ENCODE results near the gene NTSR1. TPM values are rescaled to one million over a fixed set of nuclear protein-coding genes. Genes with fewer than 3 reads are reported as not detected.

The NTSR1 gene
- total RNA-seq, 1 donor from 2014 or later, result 4.9 TPM

DNA sequence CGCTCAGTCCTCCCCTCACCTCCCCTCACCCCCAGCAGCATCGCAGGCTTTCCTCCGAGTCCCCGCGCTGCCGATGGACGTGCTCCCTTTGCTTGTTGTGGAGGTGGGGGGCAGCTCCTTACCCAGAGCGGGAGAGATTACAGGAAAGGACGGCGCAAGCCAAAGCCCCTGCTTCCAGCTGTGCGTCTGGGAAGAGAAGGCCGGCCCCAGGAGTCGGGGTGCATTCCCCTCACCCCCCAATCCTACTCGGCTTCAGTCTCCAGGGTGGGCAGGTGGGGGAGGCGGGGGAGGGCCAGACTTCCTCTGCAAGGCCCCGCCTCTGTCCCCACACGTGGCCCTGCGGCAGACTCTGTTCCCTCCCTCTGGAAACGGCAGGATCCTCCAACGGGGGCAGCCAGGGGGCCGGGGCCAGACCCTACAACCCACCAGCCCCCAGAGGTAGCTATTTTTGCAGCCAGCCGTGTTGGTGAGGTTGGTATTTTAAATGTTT is 43.6 kb downstream of the NTSR1 start:
- no peak for DNase-seq (ENCODE audit: low spot score in 2 of 2)
- no peak for FAIRE-seq

DNA sequence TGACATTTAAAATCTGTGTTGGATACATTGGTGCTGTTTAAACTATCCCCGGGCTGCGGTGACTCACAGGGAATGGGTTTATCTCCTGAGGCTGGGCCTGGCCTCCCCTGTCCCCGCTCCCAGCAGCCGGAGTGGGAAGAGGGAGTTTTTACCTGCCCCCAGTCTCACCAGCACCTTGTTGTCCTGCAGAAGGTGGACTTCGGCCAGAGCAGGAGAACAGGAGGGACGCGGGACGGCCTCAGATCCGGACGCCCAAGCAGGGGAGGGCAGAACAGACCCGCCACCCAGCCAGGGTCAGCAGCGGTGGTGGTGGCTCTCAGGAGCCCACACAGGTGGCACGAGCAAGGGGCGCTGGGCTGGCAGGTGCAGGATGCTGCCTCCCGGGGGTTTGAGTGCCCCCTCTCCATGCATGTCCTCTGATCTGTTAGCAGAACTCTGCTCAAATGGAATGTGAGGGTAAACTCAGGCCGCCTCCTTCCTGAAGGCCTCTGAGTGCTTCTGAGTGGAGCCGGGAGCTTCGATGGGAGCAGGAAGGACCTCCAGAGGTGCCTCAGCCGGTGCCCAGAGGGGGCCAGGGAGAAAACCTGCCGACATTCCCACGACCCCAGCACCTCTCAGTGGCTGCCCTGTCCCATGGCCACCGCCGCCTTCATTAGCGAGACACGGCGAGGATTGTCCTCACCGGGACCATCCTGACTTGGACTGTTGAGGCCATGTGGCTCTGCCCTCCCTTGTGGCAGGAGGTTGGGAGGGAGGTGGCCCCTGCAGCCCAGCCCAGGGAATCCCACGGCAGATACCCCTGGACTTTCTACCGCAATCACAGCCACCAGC is 44.2 kb downstream of the NTSR1 start:
- FAIRE-seq (no peak), DNase-seq (ENCODE audit: low spot score in 2 of 2) (no peak)

DNA sequence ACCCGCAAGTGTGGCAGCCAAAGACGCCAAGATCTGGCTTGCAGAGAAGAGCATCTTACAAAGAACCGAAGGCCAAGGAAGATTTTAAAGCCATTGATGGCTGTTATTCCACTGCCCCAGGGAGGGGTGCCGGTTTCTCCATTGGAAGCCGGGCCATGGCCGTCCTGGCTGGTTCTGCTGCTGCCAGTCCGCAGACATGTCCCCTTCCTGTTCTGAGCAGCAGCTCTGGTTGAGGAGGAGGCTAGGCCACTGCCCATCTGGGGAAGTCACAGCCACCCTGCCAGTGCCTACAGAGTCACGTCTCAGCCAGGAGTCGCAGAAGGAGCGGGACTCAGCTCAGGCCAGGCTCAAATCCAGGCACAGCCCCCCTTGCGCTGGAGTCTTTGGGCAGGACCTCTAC is 45.0 kb downstream of the NTSR1 start:
- no peak for FAIRE-seq
- no peak for DNase-seq (ENCODE audit: low spot score in 2 of 2)

DNA sequence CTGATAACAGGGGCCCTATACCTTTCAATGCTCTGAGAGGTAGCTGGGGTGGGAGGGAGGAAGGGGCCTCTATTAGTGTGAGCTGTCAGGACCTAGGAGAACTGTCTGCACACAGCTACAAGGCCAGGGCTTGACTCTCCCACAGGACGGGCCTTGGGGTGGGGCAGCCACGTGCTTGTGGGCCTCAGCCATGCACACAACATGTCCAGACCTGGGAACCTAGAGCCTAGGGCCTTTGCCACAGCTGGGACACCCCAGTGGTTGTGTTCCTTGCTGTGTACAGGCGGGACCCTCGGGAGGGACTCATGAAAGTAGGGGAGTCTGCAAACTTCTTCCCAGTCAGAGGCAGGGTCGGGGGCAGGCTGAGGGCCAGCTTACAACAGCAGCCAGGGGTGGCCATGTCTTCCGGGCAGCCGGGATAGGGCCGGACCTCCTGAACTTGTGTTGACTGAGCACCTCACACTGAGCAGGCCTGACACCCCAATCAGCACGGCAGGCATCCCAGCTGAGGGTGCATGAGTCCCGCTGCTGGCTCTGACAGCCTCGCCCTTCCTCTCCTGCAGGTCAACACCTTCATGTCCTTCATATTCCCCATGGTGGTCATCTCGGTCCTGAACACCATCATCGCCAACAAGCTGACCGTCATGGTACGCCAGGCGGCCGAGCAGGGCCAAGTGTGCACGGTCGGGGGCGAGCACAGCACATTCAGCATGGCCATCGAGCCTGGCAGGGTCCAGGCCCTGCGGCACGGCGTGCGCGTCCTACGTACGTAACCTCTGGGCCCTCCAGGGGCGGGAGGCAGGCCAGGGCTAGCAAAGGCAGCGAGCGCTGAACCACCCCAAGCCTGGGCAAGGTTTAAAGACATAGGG is 45.7 kb downstream of the NTSR1 start:
- no peak for DNase-seq (ENCODE audit: low spot score in 2 of 2)
- FAIRE-seq, result no peak

DNA sequence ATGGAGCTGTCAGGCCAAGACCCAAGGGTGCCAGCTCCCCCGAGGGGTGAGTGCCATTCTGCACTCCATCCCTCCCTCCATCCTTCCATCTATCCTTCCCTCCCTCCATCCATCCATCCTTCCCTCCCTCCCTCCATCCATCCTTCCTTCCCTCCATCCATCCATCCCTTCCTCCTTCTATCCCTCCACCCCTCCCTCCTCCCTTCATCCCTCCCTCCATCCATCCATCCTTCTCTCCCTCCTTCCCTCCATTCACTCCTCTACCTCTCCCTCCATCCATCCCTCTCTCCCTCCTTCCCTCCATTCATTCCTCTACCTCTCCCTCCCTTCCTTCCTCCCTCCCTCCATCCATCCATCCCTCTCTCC is 46.3 kb downstream of the NTSR1 start:
- DNase-seq (ENCODE audit: low spot score in 2 of 2) (no peak), FAIRE-seq (no peak)

DNA sequence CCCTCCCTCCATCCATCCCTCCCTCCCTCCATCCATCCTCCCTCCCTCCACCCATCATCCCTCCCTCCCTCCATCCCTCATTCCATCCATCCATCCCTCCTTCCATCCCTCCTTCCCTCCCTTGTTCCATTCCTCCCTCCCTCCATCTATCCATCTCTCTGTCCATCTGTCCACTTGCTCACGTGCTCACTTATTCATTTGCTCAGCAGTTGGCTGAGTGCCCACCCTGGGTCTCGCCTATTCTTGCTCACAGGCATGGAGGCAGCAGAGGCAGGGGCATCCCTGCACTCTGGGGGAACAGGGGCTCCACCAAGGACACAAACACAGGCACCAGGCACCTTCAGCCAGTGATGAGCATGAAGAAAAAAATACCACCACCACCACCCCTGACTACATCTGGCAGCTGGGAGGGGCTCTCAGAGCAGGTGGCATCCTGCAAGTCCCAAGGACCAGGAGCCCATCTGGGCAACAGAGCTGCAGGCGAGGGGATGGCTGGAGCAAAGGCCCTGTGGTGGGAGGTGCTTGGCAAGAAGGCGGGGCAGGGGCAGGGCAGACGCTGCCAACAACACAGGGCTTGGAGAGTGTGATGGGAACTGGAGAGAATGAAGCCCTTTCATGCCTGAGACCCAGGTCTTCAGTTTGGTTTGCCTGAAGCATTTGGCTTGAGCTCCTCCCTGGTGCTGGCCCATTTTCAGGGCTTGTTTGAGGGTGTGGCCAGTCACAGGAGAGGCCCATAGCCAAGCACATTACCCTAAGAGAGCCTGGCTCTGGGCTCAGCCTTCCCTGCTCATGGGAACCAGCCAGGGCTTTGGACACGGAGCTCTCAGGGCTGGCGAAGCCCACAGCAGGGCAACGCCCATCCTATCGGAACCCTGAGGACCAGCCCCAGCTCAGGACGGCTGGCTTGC is 47.4 kb downstream of the NTSR1 start:
- no peak for FAIRE-seq
- DNase-seq (ENCODE audit: low spot score in 2 of 2), result no peak

DNA sequence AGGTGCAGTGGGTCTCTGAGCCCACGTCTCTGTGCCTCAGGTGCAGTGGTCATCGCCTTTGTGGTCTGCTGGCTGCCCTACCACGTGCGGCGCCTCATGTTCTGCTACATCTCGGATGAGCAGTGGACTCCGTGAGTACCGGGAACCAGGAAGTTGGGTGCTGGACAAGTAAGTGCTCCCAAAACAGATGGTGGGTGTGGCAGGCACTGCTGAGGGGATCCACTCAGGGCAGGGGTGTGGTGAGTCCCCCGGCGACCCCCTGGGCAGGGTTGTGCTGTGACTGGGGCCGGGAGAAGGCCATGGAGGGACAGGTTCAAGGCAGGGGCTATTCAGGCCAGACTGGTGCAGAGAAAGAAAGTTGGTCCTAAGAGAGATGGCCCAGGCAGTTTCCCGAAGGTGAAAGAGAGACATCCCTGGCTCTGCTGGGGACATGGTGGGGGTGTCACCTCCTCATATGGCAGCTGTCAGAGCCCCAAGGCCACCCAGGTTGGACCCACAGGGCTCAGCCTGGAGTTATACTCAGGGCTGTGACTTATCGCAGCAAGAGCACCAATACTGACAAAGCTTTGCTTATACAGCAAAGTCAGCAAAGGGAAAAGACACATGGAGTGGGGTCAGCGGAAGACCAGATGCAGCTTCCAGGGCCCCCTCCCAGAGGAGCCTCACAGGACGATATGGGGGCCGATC is 49.7 kb downstream of the NTSR1 start:
- DNase-seq (ENCODE audit: low spot score in 2 of 2) (no peak), FAIRE-seq (no peak)

DNA sequence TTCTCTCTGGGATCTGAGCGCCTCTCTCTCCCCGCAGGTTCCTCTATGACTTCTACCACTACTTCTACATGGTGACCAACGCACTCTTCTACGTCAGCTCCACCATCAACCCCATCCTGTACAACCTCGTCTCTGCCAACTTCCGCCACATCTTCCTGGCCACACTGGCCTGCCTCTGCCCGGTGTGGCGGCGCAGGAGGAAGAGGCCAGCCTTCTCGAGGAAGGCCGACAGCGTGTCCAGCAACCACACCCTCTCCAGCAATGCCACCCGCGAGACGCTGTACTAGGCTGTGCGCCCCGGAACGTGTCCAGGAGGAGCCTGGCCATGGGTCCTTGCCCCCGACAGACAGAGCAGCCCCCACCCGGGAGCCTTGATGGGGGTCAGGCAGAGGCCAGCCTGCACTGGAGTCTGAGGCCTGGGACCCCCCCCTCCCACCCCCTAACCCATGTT is 51.4 kb downstream of the NTSR1 start:
- no peak for DNase-seq (ENCODE audit: low spot score in 2 of 2)
- FAIRE-seq, result no peak

DNA sequence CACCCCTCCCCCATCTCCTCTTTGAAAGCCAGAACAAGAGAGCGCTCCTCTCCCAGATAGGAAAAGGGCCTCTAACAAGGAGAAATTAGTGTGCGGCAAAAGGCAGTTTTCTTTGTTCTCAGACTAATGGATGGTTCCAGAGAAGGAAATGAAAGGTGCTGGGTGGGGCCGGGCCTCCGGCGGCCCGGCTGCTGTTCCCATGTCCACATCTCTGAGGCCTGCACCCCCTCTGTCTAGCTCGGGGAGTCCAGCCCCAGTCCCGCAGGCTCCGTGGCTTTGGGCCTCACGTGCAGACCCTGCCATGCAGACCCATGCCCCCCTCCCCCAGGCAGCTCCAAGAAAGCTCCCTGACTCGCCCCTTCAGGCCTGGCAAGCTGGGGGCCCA is 51.8 kb downstream of the NTSR1 start:
- no peak for DNase-seq (ENCODE audit: low spot score in 2 of 2)

DNA sequence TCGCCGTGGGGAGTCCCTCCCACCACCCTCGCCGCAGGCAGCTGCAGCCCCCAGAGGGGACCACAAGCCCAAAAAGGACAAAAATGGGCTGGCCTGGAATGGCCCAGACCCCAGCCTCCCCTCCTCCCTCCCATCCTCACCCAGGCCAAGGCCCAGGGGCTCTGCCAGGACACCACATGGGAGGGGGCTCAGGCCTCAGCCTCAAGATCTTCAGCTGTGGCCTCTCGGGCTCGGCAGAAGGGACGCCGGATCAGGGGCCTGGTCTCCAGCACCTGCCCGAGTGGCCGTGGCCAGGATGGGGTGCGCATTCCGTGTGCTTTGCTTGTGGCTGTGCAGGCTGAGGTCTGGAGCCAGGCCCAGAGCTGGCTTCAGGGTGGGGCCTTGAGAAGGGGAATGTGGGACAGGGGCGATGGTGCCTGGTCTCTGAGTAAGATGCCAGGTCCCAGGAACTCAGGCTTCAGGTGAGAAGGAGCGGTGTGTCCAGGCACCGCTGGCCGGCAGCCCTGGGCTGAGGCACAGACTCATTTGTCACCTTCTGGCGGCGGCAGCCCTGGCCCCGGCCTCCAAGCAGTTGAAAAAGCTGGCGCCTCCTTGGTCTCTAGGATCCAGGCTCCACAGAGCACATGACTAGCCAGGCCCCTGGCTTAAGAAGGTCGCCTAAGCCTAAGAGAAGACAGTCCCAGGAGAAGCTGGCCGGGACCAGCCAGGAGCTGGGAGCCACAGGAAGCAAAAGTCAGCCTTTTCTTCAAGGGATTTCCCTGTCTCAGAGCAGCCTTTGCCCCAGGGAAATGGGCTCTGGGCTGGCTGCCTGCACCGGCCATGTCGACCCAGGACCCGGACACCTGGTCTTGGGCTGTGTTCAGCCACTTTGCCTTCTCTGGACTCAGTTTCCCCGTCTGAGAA is 52.5 kb downstream of the NTSR1 start:
- FAIRE-seq, result no peak
- no peak for DNase-seq (ENCODE audit: low spot score in 2 of 2)

More for the DNA sequence above, 51.8 kb downstream of the NTSR1 start:
- no peak for FAIRE-seq

DNA sequence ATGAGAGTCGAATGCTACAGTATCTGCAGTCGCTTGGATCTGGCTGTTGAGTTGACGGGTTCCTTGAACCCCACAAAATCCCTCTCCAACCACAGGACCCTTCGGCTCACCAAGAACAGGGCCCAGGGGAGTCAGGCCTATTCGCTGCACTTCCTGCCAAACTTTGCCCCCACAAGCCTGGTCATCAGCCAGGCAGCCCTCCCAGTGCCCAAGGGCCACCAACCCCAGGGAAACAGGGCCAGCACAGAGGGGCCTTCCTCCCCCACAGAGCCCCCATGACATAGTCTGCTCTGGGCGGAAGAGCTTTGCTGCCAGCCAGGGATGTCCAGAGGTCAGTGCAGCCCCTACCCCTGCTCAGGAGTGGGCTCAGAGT is 53.1 kb downstream of the NTSR1 start:
- DNase-seq (ENCODE audit: low spot score in 2 of 2) (no peak), FAIRE-seq (no peak)

DNA sequence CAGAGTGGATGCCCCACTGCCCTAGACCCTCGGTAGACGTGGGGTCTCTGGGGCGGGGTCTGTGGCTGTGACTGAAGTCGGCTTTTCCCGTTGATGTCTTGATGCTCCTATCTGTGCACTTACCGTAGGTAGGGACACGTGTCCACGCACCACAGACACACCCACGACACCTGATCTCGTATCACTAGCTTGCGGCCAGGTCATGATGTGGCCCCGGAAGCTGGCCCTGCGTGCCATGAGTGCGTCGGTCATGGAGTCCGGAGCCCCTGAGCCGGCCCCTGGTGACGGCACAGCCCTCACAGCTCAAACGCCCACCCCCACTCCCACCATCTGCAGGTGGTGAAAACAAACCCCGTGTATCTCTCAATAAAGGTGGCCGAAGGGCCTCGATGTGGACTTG is 53.7 kb downstream of the NTSR1 start:
- FAIRE-seq, result no peak
- DNase-seq (ENCODE audit: low spot score in 2 of 2), result no peak

DNA sequence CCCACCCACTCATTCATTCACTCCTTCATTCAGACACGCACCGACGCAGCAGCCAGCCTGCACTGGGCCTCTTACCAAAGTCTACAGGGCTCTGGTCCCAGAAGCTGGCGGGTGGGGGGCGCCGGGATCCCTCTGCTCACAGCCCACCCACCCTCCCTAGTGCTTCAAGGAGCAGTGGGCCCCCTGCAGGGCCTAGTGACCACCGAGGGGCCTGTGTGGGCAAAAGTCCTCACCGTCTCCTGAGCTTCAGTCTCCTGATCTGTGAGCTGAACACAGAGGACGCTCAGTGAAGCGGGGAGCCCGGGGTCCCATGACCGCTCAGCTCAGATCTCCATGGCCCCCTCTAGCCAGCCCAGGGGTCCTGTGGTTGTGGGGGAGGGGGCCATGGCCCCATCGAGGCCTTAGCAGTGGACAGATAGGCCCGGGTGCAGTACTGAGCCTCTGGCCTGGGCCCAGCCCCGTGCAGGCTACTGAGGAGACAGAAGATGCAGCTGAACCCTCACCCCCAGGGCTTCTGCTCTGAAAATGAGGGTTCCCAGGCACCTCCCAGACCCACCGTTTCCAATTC is 54.2 kb downstream of the NTSR1 start:
- FAIRE-seq (no peak), DNase-seq (ENCODE audit: low spot score in 2 of 2) (no peak)

DNA sequence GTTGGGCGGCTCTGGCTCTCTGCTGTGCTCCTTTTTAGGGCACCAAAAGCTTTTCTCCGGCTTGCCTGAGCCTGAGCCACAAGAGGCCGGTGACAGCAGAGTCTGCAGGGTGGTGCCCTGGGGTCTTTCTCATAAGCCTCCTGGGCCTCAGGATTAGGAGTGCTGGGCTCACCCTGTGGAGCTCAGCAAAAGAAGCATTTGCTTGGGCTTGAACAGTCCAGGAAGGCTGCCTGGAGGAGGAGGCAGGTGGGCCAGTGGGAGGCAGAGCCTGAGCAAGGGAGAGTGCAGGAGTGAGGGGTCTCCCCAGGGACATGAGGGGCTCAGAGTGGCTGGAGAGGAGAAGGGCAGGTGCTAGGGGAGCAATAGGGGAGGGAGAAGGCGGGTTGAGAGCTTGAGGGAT is 54.8 kb downstream of the NTSR1 start:
- FAIRE-seq, result no peak
- no peak for DNase-seq (ENCODE audit: low spot score in 2 of 2)

DNA sequence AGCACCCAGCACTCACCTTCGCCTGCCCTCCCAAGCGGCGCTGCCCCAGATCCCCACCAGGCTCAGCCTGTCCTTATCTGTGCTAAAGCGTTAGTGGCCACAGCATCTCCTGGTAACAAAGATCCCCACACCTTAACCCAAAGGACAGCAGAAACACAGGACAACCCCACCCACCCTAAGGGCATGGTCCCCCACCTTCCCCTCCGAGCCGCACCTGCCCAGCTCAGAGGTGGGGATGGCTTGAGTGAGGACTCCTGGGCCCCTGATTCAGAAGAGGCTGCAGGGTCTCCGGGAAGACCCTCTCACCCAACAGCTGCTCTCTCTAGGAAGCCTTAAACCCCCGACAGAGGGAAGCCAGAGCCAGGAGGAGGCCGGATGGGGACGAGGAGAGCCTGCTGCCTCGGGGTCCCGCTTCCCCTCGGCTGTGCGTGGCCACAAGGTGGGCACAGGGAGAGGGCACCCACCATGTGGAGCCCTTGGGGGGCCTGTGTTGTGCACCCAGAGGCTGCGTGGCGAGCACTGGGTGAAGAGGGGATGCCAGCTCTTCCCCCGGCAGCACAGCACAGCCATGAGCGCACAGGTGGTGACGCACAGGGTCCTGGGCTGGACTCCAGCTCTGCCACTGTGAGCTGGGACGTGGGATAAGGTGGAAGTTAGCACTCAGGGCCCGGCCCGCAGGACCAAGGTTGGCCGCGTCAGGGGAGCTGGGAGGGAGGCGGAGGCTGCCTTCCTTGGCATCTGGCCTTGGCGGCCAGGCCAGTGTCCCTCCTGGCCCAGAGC is 55.7 kb downstream of the NTSR1 start:
- FAIRE-seq, result no peak
- no peak for DNase-seq (ENCODE audit: low spot score in 2 of 2)

DNA sequence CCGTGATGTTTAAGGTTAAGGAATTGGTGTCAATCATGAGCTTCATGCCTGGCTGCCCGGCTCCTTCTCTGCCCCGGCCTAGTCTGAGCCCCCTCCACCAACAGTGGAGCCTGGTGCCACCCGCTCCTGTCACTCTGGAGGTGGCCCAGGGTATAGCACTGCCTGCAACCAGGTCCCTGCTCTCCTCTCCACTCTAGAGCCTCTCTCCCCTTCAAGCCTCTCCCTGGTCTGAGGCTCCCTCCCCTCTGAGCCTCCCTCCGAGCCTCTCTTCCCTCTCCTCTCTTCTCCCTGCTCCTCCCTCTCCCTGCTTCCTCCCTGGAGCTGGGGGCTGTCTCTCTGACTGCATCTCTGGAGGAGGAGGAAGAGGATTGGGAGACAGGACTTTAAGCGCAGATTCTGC is 56.4 kb downstream of the NTSR1 start:
- DNase-seq (ENCODE audit: low spot score in 2 of 2) (no peak), FAIRE-seq (no peak)

DNA sequence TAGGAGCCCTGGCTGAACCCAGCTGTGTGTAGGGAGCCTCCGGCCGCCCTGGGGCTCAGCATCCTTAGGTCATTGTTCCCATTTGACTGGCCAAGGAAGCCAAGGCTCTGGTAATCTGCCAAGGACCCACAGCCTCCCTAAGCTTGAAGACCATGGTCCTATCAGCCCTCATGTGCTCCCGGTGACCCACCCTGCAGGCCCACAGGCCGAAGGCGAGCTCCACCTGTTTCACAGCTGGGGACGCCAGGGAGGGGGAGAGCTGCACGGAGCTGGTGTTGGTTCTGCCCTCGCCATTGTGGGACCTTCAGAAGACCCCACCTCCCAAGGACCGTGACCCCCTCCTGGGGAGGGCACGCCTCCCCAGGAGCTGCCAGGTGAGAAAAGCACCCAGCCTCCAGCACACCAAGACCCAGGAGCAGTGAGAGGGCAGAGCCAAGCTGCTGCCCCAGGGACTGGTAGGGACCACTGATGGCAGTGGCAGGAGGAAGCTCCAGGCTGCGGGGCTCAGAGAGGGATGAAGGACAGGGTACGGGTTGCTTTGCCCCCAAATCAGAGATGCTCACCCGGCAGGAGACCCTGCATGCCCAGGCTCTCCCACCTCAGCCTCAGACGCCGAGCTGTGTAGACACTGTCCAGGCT is 56.9 kb downstream of the NTSR1 start:
- no peak for FAIRE-seq
- DNase-seq (ENCODE audit: low spot score in 2 of 2), result no peak
